Glutamatergic neuron (in vitro differentiated cells): ENCODE results near the gene GRB2. TPM values are rescaled to one million over a fixed set of nuclear protein-coding genes. Genes with fewer than 3 reads are reported as not detected.

Experiments
- DNase-seq: peaks from one replicate; pipeline ENCODE4 v3.0.0; 2022
- H3K27ac Mint-ChIP-seq: one replicate; pipeline ENCODE4 v1.8.0; 2020; ENCODE audit warnings: mild to moderate bottlenecking, mixed read lengths, inconsistent platforms; ENCODE audit not compliant: unreplicated experiment
- H3K27me3 Mint-ChIP-seq: one replicate; pipeline ENCODE4 v1.8.0; 2020; ENCODE audit warnings: mild to moderate bottlenecking, moderate library complexity, mixed read lengths, inconsistent platforms; ENCODE audit not compliant: unreplicated experiment
- H3K36me3 Mint-ChIP-seq: one replicate; pipeline ENCODE4 v1.8.0; 2020; ENCODE audit warnings: mild to moderate bottlenecking, mixed read lengths, inconsistent platforms; ENCODE audit not compliant: unreplicated experiment
- H3K4me1 Mint-ChIP-seq: one replicate; pipeline ENCODE4 v1.8.0; 2020; ENCODE audit warnings: mild to moderate bottlenecking, low read depth, mixed read lengths, inconsistent platforms; ENCODE audit not compliant: unreplicated experiment
- H3K4me3 Mint-ChIP-seq: one replicate; pipeline ENCODE4 v1.8.0; 2020; ENCODE audit warnings: mild to moderate bottlenecking, mixed read lengths, inconsistent platforms; ENCODE audit not compliant: unreplicated experiment
- H3K9me3 Mint-ChIP-seq: one replicate; pipeline ENCODE4 v1.8.0; 2020; ENCODE audit warnings: mild to moderate bottlenecking, moderate library complexity, mixed read lengths, inconsistent platforms; ENCODE audit not compliant: unreplicated experiment
- CTCF ChIP-seq: fragments of 200-600 bp; sonication (generic); IDR thresholded peaks from one replicate; pipeline ENCODE4 v1.5.0; 2021; ENCODE audit not compliant: partially characterized antibody, unreplicated experiment
- total RNA-seq: library from RNA; stranded (reverse); fragmentation: NEBNext Ultra II Directional; extraction: Animal tissue kit (Norgen Biotek cat#: 25700); gene quantifications from one replicate; pipeline ENCODE4 v1.2.1, GENCODE V29; 2021; ENCODE audit not compliant: unreplicated experiment

GRB2 gene
- total RNA-seq, 1 donor from 2014 or later, result 148 TPM

- Mint-ChIP-seq H3K27ac (no peak overlapping the region), H3K9me3 (peaks cover 10% of the 10 kb centered on the region), H3K36me3 (no peaks in the 10 kb centered on the region), H3K27me3 (peaks cover 2% of the 10 kb centered on the region), H3K4me3 (no peak overlapping the region), H3K4me1 (peaks cover 9% of the 10 kb centered on the region)
- no peak for DNase-seq
- no peak for TF ChIP-seq CTCF
These were observed 89.8 kb downstream of the GRB2 start for GRCh38 chr17:75315541-75316243.

DNA sequence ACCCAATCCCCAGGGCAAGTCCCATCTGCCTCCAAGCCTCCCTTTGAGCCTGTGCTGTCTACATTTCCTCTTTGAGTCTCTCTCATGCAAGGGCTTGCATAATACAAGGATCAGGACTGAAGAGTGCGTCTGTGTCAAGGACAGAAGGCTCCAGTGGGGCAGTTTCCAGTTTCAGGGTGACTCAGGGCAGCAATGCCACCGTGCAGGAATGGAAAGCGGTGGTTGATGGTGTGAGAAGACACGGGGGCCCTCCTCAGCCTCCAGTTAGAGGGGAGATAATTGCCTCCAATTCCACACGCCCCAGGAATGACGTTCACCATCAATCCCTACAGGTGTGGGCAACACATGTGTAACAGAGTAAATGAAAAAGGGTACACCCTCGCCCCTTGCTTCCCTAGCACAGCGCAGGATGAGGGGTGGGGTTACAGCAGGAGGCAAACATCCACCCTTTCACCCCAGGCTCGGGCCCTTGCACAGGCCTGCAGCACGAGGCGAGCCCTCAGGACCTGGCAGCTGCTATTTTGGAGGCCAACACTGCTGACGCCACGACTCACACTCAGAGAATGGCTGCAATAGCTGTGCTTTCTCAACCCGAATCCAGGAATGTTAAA, 91.4 kb downstream of the GRB2 start:
- H3K27me3 Mint-ChIP-seq, result peaks cover 2% of the 10 kb centered on the region
- no peak for DNase-seq
- peaks cover 3% of the 10 kb centered on the region for H3K4me1 Mint-ChIP-seq
- H3K4me3 Mint-ChIP-seq, result no peak overlapping the region
- peaks cover 10% of the 10 kb centered on the region for H3K9me3 Mint-ChIP-seq
- H3K36me3 Mint-ChIP-seq, result no peaks in the 10 kb centered on the region
- TF ChIP-seq CTCF, result no peak
- peak overlapping the region; percentile 11 for H3K27ac Mint-ChIP-seq

- peaks cover 4% of the 10 kb centered on the region for H3K9me3 Mint-ChIP-seq
- H3K27ac Mint-ChIP-seq, result peak overlapping the region; percentile 70
- DNase-seq, result no peak
- H3K27me3 Mint-ChIP-seq, result peaks cover 4% of the 10 kb centered on the region
- no peak overlapping the region for H3K4me3 Mint-ChIP-seq
- no peaks in the 10 kb centered on the region for H3K36me3 Mint-ChIP-seq
- TF ChIP-seq CTCF, result no peak
- peaks cover 3% of the 10 kb centered on the region for H3K4me1 Mint-ChIP-seq
These were observed 96.5 kb downstream of the GRB2 start for GRCh38 chr17:75308732-75309629.

- no peaks in the 10 kb centered on the region for H3K9me3 Mint-ChIP-seq
- H3K27me3 Mint-ChIP-seq, result peaks cover 2% of the 10 kb centered on the region
- H3K36me3 Mint-ChIP-seq, result no peaks in the 10 kb centered on the region
- no peak overlapping the region for H3K4me3 Mint-ChIP-seq
- TF ChIP-seq CTCF, result no peak
- no peak for DNase-seq
- H3K4me1 Mint-ChIP-seq, result no peaks in the 10 kb centered on the region
- H3K27ac Mint-ChIP-seq, result no peak overlapping the region
These were observed 97.3 kb downstream of the GRB2 start for GRCh38 chr17:75307957-75308731.
